Middle frontal gyrus (tissue), 1 donor: Measurements from ENCODE around the gene FCN1.
A peak's percentile ranks its signal among the peaks of the same experiment; 100 is the strongest.

Experiments
- DNase-seq: peaks from one replicate; pipeline ENCODE4 v3.0.0-alpha.2; 2015; ENCODE audit warnings: low spot score; ENCODE audit errors: extremely low spot score

Gene FCN1

DNA sequence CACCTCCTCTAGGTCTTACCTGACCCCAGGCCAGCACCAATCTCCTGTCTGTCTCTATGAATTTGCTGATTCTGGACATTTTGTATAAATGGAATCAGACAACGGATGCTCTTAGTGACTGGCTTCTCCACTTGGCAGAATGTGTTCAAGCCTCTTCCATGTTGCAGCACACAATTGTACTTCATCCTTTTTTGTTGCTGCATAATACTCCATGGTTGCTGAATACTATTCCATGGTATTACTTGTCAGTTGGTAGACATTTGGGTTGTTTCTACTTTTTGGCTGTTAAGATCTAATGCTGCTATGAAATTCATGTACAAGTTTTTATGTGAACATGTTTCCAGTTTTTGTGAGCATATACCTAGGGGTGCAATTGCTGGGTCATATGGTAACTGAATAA is 34.3 kb upstream of the FCN1 start:
- no peak for DNase-seq

DNA sequence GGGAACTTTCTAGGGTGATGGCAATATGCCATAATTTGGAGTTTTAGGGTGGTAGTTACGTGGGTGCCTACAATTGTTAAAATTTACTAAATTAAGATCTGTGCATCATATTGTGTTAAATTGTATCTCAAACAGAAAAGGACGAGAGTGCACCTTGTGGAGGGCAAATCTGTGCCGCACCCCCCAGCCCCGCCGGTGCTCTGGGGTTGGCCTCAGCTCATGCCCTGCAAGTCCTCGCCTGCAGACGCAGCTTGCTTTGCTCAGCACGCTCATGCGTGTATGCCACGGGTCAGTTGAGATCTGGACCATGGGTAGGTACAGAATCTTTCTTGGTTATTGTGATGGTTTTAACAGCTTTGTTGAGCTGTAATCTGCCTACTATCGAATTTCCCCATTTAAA is 33.7 kb upstream of the FCN1 start:
- no peak for DNase-seq

DNA sequence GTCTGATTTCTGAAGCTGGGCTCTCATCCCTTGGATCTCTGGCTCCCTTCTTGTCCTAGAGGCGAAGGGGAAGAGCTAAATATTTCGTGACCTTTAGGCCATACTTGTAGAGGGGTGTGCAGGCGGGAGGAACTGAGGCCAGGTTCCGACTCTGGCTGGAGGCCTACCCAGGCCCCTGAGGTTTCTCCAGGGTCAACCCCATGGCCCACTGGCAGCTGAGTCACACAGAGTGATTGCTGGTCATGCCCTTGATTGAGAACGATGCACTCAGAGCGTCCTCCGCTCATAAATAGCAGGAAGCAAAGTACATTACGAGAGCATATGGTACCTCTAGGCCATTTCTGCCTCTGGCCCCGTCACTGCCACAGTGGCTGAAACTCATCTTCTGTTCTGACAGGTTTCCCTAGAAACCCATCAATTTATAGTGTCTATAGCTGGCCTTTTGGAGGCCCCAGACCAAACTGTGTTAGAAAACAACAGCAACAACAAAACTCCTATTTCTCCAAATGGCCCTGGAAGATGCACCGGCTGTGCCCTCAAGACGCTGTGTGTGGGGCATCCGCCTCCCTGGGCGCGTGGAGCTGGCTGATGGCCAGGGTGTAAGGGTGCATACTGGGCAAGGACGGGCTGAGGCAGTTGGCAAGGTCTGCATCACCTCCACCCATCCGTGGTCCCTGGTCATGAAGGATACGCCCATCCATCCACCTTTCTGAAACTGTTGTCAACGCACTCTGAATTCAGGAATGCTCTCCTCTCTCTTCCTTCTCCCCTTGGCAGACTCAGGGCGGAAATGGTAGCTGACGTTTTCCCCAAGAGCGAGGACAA is 32.9 kb upstream of the FCN1 start:
- no peak for DNase-seq

DNA sequence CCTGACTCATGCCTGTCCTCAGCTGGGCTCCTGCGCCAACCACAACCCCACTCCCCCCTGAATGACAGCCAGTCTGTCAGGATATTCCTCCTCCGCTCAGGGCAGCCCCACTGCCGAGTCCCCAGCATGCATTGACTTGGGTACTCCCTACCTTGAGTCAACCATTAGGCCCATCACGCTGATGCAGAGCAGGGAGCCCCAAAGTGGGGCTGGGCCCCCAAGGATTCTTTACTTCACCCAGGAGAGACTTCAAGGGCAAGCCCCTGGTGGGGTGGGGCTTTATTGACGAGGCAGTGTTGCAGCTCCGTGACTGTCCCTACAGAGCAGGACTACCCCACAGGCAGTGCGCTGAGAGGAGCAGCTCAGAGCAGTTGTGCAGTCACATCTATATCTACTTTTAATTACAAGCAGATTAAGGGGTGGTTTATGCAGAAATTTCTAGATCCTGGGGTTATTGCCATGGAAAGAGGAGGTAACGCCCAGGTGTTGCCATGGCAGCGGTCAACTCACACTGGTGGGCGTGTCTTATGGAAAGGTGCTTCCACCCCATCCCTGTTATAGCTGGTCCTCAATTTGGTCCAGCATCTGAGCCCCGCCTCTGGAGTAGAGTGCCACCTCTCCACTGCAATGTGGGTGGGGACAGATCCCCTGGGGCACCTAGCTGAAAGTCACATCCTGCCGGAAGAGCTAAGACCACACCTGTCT is 32.1 kb upstream of the FCN1 start:
- no peak for DNase-seq

DNA sequence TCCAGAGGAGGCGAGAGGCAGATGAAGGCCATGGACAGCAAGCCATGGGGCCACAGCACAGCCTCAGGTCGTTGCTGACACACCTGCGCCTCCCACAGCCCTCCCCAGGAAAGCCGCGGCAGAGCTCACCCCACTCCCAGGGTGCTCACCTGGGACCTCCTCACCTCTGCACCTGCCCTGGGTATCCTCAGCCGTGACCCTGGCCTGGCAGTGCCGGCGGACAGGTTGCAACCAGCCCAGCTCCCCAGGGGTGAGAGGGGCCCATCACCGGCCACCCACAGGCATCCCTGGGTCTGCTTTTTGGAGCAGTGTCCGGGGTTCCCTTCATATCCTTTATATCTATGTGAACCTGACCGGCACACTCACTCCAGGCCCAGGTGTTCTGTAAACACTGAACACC is 30.4 kb upstream of the FCN1 start:
- no peak for DNase-seq

DNA sequence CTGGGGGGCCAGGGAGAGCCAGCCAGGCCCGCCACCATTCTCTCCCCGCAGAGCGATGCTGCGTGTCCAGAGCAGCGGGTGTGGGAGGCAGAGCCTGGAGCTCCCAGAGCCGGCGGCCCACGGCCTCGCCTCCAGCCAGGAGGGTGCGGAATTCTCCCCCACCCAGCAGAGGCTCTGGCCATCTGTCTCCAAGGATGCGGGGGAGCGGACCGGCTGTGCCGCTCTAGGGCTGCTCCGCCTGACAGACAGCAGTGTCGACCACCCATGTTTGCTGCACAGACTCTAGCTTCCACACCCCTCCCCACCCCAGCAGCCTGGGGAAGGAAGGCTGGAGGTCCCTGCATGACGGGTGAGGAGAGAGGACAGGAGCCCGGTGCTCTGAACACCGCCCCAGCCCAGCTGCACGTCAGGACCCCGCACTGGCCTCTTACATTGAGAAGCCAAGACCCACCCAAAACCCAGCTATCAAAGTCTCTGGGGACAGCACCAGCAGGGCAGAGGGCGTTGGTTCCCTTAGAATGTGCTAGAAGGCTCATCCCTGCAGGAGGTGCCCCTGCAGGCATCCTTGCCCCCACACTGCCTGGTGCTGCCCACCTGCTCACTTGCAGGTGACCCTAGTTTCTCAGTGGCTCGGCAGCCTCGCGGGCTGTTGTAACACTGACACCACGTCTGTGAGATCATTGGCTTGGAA is 29.7 kb upstream of the FCN1 start:
- DNase-seq: peak; percentile 27

DNA sequence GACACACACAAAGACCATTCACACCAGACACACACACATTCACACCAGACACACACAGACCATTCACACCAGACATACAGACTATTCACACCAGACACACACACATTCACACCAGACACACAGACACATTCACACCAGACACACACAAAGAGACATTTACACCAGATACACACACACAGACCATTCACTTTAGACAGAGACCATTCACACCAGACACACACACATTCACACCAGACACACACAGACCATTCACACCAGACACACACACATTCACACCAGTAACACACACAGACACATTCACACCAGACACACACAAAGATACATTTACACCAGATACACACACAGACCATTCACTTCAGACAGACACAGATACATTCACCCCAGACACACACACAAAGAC is 29.0 kb upstream of the FCN1 start:
- DNase-seq: no peak

DNA sequence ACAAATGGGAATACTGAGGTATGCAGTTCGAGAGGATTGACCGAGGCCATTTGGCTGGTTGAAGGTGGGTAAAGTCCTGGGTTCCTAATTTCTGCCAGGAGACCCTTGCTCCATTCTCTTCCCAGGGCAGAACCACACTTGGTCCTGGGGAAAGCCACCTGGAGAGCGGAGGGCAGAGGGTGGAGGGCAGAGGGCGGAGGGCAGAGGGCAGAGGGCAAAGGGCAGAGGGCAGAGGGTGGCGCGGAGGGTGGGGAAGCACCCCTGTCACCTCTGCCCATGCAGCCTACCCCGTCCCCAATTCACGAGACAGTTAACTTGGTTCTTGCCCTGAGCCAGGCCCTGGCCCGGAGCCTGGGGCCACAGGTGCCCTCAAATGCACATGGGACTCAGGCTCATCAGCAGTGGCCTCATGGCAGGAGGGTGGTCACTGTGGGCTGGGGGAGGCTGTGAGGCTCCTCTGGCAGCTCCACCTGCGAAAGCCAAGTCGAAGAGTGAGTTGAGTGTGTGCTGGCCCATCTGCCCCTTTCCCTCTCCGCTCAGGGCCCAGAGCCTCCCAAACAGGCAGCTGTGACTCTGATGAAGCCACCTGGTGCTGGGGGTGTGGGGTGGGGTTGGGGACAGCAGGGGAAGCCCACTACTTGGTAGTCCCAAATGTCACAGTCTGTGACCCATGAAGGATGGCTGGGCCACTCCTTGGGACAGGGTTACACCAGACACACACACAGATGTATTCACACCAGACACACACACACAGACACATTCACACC is 28.0 kb upstream of the FCN1 start:
- DNase-seq: no peak

DNA sequence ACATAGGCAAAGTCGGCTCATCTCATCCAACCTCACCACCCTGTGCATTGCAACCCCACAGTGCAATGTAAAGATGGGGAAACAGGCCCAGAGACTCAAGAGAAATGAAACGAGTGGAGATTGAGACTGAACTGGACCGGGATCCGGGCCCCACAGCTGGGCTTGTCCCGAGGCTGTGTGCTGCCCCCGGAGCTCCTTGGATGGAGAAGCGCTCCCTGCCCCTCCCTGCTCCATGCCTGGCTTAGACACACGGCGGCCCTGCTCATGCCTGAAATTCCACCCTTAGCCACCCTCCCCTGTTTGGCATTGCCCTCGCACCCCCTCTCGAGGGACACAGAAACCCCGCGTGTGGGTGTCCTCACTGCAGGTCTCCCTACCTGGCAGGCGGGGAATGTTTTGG is 27.2 kb upstream of the FCN1 start:
- DNase-seq: no peak

DNA sequence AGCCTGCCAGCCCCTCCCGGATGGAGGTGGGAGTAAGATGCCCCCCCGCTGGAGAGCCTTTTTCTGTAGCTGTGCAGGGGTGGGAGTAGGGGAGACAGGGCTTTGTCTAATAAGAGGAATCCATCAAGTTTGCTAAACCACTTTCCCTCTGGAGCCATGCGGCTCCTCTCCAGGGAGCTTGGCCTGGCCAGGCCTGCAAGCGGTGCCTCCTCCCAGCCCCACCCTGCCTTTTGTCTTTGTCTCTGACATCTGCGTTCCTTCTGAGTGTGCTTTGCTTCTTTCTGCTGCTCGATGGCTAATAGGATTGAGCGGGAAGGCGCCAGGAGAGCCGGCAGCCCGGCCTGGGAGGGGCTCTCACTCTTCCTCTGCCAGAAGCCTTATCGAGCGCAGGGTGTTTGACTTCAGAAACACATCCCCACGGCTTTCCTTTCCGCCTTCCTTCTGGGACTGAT is 26.7 kb upstream of the FCN1 start:
- no peak for DNase-seq

DNA sequence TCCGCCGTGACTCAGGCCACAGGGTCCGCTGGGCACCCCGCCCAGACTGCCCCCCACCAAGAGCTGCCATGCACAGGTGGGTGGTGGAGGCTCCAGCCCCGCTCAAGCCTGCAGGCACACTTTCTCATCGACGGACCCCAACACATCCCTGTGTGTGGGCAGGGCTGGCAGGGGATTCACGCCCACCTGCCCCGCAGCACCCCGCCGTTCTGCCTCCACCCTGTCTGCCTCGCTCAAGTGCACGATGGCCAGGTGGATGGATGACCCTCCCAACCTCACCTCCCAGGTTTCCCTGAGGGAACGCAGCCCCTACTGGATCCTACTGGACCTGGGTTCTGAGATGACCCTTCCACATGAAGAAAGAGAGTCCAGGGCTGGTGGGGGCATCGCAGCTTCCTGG is 26.1 kb upstream of the FCN1 start:
- DNase-seq: no peak

DNA sequence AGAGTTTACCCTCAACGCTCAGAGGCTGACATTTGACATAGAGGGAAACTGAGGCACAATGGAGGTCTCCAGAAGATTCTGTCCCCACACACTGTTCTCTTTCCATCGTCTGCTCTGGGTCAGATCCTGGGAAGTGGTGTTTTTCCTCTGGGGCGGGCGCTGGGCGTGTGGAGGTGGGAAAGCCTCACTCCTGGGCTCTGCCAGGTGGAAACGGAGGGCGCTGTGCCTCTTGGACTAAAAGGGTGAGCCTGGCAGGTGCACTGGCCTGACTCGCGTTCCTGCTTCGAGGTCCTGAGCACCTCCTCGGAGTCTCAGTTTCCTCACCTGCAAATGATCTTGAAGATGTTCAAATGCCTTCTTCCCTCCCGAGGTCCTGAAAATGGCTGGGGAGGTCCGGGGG is 25.7 kb upstream of the FCN1 start:
- DNase-seq: no peak

DNA sequence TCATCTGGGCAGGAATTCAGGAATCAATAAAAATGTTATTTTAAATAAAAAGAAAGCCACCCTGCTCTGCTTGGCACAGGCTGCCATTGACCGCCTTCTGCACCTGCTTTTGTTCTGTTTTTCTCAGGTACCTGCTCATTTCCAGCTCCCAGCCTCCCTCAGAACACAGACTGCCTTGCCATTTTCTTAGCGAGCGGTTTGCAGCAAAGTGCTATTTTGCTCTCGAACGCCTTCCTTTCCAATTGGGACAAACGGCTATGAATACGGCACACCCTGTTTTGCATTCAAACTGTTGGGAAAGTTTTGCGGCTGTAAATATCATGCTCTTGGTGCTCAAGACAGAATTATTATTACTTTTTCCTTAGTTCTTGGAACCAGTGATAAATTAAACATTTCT is 25.1 kb upstream of the FCN1 start:
- peak; percentile 9 for DNase-seq

DNA sequence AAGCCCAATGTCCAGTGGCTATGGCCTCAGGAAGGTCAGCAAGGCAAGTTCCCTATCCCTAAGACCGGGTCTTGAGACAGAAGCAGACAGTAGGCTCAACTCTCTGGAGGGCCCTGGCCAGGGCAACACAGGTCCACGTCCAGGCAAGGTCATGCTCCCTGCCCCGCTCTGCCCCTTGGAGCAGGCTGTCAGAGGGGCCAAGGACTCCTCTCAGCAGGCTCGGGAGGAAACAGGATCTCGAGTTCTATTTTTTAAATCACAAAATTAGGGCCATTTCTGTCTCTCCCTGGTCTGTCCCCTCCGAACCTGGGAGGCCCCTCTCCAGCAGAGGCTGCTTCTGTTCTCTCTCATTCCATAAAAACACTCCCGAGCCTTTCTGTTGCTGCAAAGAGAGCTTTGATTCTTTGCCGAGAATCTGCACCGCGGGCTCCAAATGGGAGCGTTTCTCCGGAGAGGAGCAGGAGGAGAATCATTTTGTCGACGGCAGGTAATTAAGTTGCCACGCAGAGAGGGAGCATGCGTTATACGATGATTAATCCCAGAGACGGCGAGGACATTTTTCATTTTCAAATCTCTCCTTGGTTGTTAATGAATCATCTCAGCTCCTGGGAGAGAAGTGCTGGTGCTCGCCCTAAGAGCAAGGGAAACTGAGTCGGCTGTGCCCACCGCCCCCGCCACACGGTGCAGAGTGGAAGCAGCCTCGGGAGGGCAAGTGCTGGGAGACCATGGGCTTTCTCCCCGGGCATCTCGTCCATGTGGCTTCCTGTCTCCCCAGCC is 24.5 kb upstream of the FCN1 start:
- no peak for DNase-seq

DNA sequence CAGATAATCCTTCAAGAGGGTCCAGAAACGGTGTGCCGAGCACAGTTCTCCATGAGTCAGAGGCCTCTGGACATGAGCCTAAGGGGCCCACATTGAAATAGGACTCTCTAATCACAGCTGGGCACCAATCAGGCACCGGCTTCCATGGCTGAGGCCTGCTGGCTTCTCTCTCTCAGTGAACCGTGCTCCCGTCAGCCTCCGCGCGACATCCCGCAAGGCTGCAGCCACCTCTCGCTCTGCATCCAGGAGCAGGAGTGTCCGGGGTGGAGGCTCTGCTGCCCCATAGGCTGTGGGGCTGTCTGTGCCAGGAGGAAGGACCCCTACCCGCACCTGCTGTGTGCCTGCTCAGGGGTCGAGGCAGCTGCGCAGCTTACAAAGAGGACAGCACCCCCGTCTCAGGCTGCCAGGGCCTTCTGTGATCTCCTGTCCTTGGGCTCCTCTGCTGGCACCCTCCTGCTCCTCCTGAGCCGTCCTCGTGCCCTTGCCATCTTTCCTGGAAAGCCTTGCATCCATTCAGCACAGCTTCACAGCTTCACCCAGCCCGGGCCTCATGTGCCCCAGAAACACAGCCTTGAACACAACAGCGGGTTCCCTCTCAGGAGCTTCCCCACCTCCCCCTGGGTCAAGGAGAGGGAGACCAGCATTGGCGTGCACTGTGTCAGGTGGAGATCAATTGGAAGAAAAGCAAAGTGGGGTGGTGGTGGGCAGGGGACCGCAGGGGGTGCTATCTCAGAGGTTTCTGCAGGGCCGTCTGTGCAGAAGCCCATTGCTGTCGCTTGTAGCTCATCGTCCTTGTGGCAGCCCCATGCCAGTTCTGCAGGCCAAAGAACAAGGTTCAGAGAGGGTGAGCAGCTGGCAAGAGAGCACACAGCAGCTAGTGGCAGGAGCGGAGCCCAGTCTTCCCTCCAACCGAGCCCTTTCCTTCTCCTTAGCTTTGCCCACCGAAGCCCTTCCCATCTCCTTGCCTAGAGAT is 22.8 kb upstream of the FCN1 start:
- no peak for DNase-seq

DNA sequence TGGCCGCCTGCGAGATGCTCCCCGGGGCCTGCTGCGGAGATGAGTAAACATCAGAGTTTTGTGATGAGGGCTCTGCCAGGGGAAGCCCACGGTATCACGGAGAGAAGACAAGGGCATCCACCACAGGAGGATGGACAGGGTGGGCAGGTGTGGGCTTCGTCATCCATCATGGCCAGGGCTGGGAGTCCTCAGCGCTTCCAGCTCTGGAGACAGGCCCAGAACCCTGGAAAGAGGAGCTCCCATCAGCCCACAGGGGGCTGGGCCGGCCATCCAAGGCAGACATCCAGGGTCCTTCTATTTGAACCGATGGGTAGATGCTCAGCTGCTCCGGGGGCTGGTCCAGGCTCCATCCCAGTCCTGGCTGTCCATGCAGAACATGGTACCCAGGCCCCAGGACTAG is 22.1 kb upstream of the FCN1 start:
- no peak for DNase-seq

DNA sequence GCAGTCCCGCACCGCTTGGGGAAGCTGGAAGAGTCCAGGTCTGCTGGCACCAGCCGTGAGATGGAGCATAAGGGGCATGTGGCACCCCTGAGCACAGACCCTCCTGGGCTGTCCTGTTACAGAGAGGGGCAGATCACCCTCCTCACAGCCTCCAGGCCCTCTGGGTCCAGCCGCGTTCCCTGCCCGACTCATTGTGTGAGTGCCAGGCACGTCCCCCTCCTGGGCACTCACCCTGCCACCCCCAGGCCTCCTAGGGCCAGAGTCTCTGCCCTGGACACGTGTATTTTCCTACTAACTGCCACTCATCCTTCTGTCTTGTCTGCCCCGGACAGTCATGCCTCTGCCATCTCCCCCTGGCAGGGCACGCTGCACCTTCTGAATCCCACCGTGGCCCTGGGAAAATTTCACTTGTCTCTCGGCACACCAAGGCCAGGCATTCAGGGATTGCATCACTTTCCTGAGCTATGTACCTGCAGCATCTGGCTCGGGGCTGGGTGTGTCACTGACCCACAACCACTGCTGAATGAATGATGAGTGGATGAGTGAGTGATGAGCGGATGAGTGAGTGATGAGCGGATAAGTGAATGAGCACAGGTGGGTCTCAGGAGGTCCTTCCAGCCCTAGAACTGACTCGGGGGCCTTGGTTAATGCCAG is 21.5 kb upstream of the FCN1 start:
- no peak for DNase-seq

DNA sequence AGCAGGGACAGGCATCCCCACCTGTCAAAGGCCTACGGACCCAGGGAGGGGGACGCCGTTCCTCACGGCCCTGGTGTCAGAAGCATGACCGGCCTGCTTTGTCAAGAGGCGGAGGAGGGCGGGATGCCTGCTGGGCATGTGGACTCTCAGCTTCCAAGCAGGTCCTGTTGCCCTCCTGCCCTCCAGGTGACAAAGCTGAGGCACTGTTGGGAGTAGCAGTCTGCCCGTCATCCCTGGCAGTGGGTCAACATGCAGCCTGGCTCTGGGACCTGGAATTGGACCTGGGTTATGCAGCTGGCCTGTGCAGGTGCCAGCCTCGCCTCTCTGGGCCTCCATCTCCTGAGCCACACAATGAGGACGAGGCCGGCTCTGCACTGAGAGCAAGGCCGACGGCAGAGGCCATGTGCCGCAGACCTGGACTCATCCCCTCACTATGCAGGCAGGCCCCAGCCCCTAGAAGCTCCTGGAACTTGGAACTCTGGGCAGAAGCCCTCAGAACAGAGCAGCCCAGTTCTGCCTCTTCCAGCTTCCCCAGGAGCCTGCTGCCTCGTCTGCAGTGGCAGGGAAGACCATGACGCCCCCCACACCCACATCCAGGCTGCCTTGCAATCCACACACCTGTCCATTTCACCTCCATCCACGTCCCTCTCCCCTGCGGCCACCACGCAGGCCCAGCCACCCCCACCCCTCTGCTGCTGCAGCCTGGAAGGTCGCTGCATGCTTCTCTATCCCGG is 20.8 kb upstream of the FCN1 start:
- DNase-seq: no peak
